COLO668 (cell line): ENCODE measurements around the gene ADGRG7.

ENCODE experiments used
- DNase-seq: peaks from one replicate; lab custom pipeline; 2025; ENCODE audit not compliant: unreplicated experiment; lab: John Stamatoyannopoulos, UW

ADGRG7 gene

DNA sequence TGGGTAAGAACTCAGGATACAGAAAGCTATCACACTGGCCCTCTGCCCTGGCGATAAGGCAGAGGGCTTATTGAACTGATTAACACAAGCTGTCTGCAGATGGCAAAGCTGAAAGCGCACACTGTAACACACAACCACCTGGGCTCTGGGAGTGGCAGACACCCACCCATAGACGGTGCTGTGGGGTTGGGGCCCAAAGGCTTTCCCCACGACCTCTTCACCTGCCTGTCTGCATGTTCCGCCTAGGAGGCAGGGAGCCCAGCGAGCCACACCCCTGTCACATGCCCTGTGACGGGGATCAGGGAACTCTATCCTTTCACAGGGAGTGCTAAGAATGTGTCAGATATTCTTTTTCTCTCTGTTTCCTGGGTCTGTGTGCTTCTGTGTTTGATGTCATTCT, 87.8 kb downstream of the ADGRG7 start:
- no peak for DNase-seq

DNA sequence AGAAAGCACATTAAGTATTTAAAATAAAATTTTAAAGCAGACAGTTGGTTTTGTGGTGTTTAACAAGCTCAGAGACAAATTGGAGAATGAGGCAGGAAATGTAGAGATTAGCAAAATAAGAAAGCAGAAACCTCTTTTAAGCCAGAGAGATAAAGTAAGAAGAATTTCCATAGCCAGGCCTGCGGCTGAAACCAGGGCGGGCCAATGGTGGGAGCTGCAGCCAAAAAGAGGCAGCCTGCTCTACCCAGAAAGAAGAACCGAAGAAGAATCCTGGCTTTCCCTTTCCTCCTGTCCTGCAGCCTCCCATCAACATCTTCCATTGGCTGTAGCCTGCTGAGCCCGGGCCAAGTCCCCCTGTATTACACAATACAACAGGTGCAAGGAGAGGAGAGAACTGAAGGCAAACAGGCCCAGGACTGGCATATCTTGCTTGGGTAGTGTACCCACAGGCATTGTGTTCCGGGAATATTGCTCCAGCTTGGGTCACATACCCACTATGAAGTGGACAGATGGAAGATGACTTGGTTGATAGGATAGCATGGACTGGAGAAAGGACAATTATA, 88.4 kb downstream of the ADGRG7 start:
- DNase-seq, result no peak

GRCh38 chr3:100698736-100699135, 89.3 kb downstream of the ADGRG7 start:
- DNase-seq, result no peak

- DNase-seq, result no peak
Measured at GRCh38 chr3:100700708-100701107, 91.3 kb downstream of the ADGRG7 start.

GRCh38 chr3:100702082-100702979, 92.9 kb downstream of the ADGRG7 start:
- no peak for DNase-seq

GRCh38 chr3:100702980-100703345, 93.6 kb downstream of the ADGRG7 start:
- no peak for DNase-seq

GRCh38 chr3:100703865-100704264, 94.5 kb downstream of the ADGRG7 start:
- no peak for DNase-seq

GRCh38 chr3:100706365-100706764, 97.0 kb downstream of the ADGRG7 start:
- DNase-seq, result no peak

DNA sequence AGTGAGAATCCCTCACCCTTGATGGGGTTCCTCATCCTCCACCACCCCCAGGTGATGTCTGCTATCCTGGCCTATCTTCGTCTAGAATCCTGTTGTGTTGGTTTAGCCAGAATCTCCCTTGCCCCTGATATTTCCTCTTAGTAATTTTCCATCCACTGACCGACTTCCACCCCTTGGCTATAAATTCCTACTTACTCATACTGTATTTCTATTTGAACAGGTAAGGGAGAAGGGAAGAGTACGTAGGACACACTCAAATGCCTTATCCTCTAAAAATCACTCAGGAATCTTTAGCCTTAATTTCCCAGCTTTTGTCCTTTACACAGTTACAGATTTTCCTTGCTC, 99.2 kb downstream of the ADGRG7 start:
- no peak for DNase-seq

GRCh38 chr3:100708989-100709841, 99.8 kb downstream of the ADGRG7 start, which contains the start of gene TFG:
Gene TFG (plus strand): TSS chr3:100709494. CDS start chr3:100713686, 4,192 bp downstream.
- peak; percentile 94 for DNase-seq

- DNase-seq, result peak; percentile 22
Measured at GRCh38 chr3:100709842-100710260, 100.5 kb downstream of the ADGRG7 start.

DNA sequence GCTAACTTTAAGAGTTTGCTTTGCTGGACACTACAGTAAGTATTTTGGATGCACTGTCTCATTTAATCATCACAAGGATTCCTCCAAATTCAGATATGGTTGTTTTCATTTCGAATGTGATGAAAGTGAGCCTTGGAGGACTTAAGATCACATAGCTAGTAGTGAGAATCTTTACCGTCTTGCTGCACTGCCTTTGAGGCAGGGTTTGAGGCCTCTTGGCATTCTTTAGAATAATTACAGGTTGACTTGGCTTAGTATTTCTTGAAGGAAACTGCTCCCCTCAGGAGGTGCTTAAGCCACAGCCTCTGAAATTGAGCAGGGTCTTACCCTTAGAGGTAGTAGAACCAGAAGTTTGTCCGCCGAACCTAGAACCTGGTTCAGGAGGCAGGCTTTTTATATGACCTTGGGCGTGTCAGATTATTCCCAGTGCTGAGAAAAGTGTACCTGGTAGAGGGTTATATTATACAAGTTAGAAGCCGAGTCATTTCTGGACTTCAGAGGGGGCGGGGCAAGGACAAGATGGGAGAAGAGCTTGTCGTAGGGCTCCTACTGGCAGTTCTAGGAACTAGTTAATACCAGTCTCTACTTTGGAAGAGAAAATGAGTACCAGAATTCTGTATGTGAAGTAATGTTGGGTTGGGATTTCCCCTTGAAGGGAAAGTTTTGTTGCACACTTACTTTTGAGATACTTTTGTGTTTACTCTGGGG, 101.0 kb downstream of the ADGRG7 start:
- no peak for DNase-seq

DNA sequence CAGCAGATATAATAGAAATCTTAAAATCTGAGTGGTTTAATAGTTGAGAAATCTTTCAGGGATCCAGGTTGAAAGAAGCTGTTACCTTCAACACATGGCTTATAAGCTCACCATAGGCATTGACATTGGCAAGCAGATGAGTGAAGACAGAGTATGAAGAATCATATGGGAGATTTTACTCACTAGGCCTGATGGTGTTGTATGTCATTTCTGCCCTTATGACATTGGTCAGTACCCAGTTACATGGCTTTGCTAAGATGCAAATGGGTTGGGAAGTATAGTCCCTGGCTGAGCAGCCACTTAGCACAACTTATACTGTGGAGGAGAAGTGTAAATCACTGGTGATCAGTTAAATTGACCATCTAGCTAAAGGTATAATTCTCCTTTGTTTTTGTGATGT, 105.8 kb downstream of the ADGRG7 start:
- no peak for DNase-seq

GRCh38 chr3:100717063-100717462, 107.7 kb downstream of the ADGRG7 start:
- no peak for DNase-seq

- DNase-seq, result no peak
Measured at GRCh38 chr3:100717637-100718487, 108.5 kb downstream of the ADGRG7 start.

DNA sequence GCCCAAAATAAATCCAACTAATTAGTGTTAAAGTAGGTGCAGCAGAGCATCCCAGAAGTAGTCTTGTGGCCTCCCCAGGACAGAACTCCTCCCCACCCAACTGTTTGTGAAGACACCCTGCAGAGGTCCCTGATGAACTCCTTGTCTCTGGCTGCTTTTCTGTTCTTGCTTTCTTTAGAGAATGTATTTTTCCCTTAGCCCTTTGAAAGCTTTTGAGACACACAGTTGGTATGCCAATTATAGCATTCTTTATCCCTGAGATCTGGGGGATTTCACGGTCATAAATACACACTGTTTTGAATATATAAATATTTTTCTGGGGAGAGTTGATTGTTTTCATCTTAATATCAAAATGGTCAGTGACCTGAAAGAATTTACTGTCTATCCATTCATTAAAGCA, 109.7 kb downstream of the ADGRG7 start:
- no peak for DNase-seq

DNA sequence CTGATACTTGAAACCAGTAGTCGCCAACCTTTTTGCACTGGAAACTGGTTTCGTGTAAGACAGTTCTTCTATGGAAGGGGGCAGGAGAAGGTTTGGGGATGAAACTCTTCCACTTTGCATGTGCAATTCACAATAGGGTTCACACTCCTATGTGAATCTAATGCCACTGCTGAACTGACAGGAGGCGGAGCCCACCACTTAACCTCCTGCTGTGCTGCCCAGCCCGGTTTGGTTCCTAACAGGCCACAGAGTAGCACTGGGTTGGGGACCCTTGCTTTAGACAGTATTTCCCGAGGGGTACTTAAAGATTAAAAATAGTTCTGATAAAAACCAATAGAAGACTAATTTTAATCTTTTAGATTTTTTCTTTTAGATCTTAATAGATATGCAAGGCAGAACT, 111.0 kb downstream of the ADGRG7 start:
- DNase-seq, result no peak

- no peak for DNase-seq
Measured at GRCh38 chr3:100725935-100726513, 116.6 kb downstream of the ADGRG7 start.

- DNase-seq, result no peak
Measured at GRCh38 chr3:100726706-100727105, 117.3 kb downstream of the ADGRG7 start.

DNA sequence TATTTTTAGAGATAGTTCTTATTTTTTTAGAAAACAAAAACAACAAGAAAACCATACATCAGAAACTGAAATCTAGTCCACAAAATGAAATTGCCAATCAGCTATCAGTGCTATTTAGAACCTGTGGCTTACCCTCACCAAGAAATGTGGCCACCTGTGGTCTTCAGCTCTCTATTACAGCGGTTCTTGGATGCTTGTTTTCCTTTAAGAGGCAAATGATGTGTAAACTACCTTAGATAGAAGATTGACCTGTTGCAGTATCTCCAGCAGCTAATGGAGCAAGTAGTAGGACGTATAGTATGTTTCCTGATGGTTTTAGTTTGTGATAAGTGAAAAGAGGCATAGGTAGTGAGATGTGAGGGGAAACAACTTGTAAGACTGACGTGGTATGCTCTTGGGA, 121.1 kb downstream of the ADGRG7 start:
- no peak for DNase-seq
